Measurements from ENCODE around the gene SLC5A4. TPM values are rescaled to one million over a fixed set of nuclear protein-coding genes. Genes with fewer than 3 reads are reported as not detected.

The SLC5A4 gene
- total and polyA plus RNA-seq, 10 of the 15 experiments (the other 5 are each of a cell fraction or from before 2014, with no cell fraction given): not detected

DNA sequence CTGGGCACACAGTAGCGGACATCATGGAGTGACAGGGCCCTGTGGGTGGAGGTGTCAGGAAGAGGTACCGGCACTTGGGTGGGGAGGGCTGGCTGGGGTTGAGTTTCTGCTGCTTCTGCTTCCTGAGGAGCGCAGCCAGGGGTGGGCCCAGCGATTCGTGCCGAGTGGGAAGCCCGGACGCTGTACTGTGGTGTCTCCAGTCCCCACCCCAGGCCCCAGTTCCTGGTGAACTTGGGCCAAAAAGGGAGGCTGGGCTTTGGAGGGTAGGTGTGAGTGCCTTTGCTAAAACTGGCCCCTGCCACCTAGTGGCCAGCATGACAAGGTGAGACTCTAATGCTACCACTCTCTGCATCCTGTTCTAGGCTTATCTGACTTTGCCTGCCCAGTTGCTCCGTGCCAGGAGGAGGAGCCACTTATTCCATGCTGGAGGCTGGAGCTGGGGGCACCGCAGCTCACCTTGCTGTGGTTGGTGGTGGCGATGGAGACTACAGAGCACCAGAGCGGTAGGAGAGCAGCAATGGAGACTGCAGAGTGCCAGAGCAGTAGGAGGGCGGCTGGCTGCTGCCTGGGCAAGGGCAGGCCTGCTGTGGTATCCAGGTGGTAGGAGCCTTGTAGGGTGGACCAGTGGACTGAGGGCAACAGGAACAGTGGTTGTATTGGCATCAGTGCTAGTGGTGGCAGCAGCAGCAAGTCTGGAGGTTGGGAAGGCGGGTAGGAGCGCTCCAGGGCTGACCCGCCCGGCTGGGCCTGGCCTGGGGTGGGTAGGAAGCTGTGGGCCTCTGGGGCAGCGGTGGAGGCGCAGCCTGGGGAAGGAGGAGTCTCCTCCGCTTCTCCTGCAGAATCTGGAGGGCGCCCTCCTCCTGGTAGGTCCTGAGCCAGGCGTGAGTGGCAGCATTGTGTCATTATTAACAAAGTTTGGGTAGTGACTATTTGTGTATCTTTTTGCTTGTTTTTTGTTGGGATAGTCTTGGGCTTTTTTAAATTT lies 48.1 kb downstream of the SLC5A4 start:
- 35% methylated on average over 22 of the region's 22 CpGs for WGBS (ENCODE audit: insufficient coverage, insufficient replicate concordance, low lambda C conversion rate, missing lambda C conversion rate)
- FAIRE-seq (peak; percentile 88), ATAC-seq (peak; percentile 81), DNase-seq (ENCODE audit: low read depth, low spot score) (no peak)
- Histone ChIP-seq H2AFZ (ENCODE audit: control insufficient read depth, low read depth, low read length) (no peak overlapping the region), H3K79me2 (ENCODE audit: control insufficient read depth, insufficient read depth, low read length) (no peaks in the 10 kb centered on the region), H3K4me2 (ENCODE audit: control insufficient read depth, insufficient read depth) (no peak overlapping the region), H3K27me3 (replicated peaks in 1 of 2; ENCODE audit: control insufficient read depth in 2 of 2, insufficient read depth in 2 of 2, low read length in 1 of 2) (peaks cover 0 to 4% of the 10 kb centered on the region in 2 experiments; a peak in 2 of 4 replicates), H3K27ac (ENCODE audit: control insufficient read depth, insufficient read depth) (no peak overlapping the region), H3K36me3 (ENCODE audit: control insufficient read depth in 2 of 2, insufficient read depth in 2 of 2, low read length in 1 of 2) (no peaks in the 10 kb centered on the region), H3K4me3 (no peak overlapping the region), H3K9ac (ENCODE audit: control insufficient read depth, insufficient read depth, low read length) (no peak overlapping the region), H3K4me1 (ENCODE audit: control insufficient read depth, insufficient read depth, low read length) (no peaks in the 10 kb centered on the region), H4K20me1 (ENCODE audit: control insufficient read depth, insufficient read depth) (no peaks in the 10 kb centered on the region), H3K9me3 (replicated peaks; ENCODE audit: control insufficient read depth, insufficient read depth, low read length) (no peaks in the 10 kb centered on the region)
- no TSS peak for BruUV-seq (replicated peaks)
- TF ChIP-seq CHD4 (IDR thresholded peaks at IDR 0.05) (no peak), HDAC6 (IDR thresholded peaks at IDR 0.05; ENCODE audit: unreplicated experiment) (no peak), SMC3 (IDR thresholded peaks at IDR 0.05; ENCODE audit: borderline replicate concordance, low read length) (peak; percentile 50), IKZF2 (IDR thresholded peaks at IDR 0.05) (no peak), DPF2 (IDR thresholded peaks at IDR 0.05) (no peak), IRF4 (IDR thresholded peaks at IDR 0.05; ENCODE audit: low read depth, low read length) (no peak), RAD21 (IDR thresholded peaks at IDR 0.05; ENCODE audit: insufficient read depth, low read depth, low read length) (peak; percentile 37), NFYB (IDR thresholded peaks at IDR 0.05; ENCODE audit: insufficient read depth, low read depth, low read length) (no peak), ZNF622 (IDR thresholded peaks at IDR 0.05) (no peak), BMI1 (IDR thresholded peaks at IDR 0.05; ENCODE audit: borderline replicate concordance) (no peak), MTA3 (IDR thresholded peaks at IDR 0.05; ENCODE audit: borderline replicate concordance, low read length) (no peak)
- TF ChIP-seq, protein P1, sequence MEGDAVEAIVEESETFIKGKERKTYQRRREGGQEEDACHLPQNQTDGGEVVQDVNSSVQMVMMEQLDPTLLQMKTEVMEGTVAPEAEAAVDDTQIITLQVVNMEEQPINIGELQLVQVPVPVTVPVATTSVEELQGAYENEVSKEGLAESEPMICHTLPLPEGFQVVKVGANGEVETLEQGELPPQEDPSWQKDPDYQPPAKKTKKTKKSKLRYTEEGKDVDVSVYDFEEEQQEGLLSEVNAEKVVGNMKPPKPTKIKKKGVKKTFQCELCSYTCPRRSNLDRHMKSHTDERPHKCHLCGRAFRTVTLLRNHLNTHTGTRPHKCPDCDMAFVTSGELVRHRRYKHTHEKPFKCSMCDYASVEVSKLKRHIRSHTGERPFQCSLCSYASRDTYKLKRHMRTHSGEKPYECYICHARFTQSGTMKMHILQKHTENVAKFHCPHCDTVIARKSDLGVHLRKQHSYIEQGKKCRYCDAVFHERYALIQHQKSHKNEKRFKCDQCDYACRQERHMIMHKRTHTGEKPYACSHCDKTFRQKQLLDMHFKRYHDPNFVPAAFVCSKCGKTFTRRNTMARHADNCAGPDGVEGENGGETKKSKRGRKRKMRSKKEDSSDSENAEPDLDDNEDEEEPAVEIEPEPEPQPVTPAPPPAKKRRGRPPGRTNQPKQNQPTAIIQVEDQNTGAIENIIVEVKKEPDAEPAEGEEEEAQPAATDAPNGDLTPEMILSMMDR (IDR thresholded peaks at IDR 0.05 in 2 of 3, conservative IDR thresholded peaks at IDR 0.05 in 1 of 3; ENCODE audit: control insufficient read depth in 2 of 3, extremely low read depth in 1 of 3, insufficient read depth in 1 of 3, low read depth in 3 of 3, low read length in 3 of 3): peak; percentile 59 to 78 (median 68)
- TF ChIP-seq, protein P2, sequence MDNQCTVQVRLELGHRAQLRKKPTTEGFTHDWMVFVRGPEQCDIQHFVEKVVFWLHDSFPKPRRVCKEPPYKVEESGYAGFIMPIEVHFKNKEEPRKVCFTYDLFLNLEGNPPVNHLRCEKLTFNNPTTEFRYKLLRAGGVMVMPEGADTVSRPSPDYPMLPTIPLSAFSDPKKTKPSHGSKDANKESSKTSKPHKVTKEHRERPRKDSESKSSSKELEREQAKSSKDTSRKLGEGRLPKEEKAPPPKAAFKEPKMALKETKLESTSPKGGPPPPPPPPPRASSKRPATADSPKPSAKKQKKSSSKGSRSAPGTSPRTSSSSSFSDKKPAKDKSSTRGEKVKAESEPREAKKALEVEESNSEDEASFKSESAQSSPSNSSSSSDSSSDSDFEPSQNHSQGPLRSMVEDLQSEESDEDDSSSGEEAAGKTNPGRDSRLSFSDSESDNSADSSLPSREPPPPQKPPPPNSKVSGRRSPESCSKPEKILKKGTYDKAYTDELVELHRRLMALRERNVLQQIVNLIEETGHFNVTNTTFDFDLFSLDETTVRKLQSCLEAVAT (IDR thresholded peaks at IDR 0.05): no peak
- ChIA-PET POLR2A (no interaction called here), SMC1A (ENCODE audit: uncharacterized antibody, unreplicated experiment) (no interaction called here), CTCF (no interaction called here), RAD21 (ENCODE audit: unreplicated experiment) (no interaction called here)
- in situ Hi-C loops (cut with MboI) (no loop called here), intact Hi-C loops (cut with micrococcal nuclease; ENCODE audit: unreplicated experiment) (loop anchor here (5.0 to 10.0 kb wide), 2 partner anchors 102 to 230 kb away; no protein-coding TSS in a partner anchor)
